Measurements from ENCODE around the gene ATCAY.
A peak's percentile ranks its signal among the peaks of the same experiment; 100 is the strongest.
"Not testable (repeated sequence)": the region's sequence is repeated elsewhere in the genome, so short reads cannot be mapped to it uniquely, and the experiment has no call there.

The ATCAY gene

GRCh38 chr19:3949997-3950859, 69.7 kb downstream of the ATCAY start:
- no peak for DNase-seq

DNA sequence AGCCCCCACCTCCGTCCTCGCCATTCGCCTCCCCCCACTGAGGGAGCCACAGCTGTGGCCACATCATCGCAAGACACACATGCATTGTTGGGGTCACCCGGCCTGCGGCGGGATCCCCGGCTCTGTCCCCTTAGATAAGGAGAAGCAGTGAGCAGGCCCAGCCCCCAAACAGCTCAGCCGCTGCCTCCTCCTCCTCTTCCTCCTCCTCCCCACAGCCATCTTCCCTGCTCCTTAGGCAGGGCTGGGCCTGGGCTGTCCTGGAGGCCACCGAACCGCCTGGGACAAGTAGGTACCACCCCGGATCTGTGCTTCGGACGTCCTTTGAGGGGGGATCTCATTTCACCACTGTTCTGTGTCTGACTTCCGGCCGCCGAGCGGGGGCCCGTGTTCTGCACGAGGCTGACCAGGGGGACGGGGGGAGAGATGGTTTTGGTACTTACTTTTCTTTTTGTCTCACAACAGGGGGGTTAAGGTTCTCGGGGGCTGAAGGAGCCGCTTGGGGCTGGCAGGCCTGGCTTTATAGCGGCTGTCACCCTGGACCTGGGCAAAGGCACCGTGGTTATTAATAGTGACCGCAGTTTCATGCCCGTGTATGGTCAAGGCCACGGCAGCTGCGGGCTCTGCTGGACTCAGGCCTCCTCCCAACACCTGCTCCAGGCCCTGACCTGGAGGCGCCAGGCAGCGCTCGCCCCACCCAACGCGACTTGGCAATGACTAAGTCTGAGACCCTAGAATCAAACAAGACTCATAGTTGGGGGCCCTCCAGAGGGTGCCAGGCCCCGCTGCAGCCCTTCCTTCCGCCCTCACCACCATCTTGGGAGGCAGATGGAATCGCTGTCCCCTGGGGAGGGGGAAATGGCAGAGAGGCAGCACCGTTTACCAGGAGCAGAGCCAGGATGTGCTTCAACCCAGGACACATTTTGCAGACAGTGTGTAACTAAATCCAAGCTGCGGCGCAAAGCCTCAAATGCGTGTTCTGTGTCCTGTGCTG, 70.7 kb downstream of the ATCAY start:
- peak; percentile 21 for DNase-seq

DNA sequence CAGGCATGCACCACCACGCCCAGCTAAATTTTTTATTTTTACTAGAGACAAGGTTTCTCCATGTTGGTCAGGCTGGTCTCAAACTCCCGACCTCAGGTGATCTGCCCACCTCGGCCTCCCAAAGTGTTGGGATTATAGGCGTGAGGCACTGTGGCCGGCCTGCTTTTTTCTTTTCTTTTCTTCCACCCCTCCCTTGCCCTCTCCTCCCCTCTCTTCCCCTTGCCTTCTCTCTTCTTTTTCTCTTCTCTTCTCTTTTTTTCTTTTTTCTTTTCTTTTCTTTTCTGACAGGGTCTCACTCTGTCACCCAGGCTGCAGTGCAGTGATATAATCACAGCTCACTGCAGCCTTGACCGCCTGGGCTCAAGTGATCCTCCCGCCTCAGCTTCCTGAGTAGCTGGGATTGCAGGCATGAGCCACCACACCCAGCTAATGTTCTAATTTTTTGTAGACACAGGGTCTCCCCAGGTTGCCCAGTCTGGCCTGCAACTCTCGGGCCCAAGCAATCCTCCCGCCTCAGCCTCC, 72.3 kb downstream of the ATCAY start:
- not testable (repeated sequence) for DNase-seq

DNA sequence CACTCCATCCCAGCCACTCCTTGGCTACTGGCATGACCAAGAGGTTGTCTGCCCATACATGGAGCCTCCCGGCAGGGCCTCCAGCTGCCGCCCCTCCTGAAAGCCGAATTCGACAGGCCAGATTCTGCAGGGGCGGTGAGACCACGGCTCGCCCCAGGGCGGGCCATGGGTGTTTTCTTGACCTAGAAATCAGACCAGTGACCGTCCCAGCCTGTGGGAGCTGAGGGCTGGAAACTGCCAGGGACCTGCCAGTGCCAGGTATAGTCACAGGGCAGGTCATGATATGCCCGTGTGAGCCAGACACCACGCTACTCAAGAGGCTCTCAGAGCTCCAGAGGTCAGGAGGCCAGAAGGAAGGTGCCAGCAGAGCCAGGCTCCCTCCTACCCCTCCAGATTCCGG, 73.6 kb downstream of the ATCAY start:
- no peak for DNase-seq

DNA sequence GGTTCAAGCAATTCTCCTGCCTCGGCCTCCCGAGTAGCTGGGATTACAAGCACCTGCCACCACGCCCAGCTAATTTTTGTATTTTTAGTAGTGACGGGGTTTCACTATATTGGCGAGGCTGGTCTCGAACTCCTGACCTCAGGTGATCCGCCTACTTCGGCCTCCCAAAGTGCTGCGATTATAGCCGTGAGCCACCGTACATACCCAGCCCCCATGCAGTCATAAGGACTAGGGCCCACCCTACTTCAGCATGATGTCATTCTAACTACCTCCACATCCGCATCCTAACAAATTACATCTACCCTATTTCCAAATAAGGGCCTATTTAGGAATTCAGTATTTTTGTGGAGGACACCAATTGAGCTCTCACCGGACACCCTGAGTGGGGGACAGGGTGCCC, 74.8 kb downstream of the ATCAY start:
- DNase-seq, result not testable (repeated sequence)

- no peak for DNase-seq
Measured at GRCh38 chr19:3955688-3956087, 75.2 kb downstream of the ATCAY start.

GRCh38 chr19:3958836-3959765, 78.6 kb downstream of the ATCAY start:
- no peak for DNase-seq

GRCh38 chr19:3959766-3960131, 79.3 kb downstream of the ATCAY start:
- DNase-seq, result no peak

GRCh38 chr19:3961007-3961406, 80.5 kb downstream of the ATCAY start:
- no peak for DNase-seq

DNA sequence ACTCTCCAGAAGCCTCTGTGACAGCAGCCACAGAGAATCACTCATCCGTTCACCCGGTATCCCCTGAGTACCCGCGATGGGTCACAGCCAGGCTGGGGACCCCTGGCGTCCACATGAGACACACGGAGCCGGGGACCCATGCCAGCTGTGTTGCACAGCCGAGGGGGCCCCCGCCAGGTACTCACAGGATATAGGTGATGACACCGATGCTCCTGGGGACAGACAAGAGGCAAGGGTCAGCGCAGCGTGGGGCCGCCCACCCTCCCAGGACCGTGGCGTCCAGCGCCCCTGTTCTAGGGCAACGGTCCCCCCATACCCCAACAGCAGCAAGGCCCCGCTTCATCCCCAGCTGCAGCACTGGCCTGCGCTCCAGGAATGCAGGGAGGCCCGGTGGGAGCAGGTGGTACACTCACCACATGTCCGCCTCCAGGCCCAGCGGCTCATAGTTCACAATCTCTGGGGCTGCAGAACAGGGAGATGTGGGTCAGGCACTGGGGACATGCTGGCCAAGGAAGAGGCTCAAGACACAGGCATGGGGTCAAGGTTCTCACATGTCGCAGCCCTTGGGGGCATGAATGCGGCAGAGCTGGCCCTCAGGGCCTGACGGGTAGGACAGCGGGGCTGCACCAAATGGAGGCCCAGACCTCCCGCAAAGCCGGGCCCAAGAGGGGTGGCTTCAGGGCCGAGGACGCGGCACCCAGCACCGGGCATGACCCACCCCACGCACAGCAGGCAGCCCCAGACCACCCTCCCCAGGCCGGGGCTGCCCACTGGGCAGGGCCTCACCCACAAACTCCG, 83.2 kb downstream of the ATCAY start:
- DNase-seq, result no peak

GRCh38 chr19:3964256-3965194, 84.0 kb downstream of the ATCAY start:
- DNase-seq, result no peak

DNA sequence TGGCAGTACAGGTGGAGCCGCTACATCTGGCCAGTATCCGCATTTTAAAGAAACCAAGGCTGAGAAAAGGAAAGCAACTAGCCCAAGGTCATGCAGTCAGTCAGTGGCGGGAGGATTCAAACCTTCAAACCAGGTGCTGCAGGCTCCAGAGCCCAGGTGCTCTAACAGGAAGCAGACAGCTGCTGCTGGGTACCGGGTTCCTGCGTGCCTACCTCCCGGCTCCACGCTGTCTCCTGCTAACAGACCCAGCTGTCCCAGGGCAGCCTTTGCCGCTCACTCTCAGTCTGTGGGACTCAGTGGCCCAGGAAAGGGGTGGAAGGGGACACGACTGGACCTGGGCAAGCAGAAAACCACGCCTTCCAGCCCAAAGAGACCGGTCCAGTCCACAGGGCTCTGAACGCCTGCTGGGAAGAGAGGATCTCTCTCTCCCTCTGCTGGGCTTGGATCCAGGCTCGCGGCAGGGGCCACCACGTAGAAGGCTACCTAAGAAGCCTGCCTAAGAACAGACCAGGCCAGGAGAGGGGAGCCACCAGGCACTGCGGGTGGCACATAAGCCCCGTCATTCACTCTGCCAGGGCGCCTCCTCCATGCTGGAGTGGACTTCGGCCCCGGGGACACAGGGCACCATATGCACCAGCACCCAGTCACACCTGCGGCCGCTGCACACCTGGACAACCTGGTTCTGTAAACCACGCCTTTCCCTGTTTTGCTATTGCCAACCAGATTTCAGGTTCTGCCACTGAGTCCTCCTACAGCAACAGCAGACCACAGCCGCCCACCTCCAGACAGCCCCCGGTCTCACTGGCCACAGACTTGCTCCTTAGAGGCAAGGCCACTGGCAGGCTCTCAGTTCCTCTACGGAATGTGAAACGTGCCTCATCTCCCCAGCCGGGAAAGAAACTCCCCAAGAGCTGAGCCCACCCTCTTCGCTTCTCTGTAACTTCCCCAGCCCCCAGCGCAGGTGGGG, 85.8 kb downstream of the ATCAY start:
- no peak for DNase-seq

- DNase-seq, result not testable (repeated sequence)
Measured at GRCh38 chr19:3967983-3968382, 87.5 kb downstream of the ATCAY start.

GRCh38 chr19:3968556-3969434, 88.3 kb downstream of the ATCAY start:
- peak; percentile 95 for DNase-seq

DNA sequence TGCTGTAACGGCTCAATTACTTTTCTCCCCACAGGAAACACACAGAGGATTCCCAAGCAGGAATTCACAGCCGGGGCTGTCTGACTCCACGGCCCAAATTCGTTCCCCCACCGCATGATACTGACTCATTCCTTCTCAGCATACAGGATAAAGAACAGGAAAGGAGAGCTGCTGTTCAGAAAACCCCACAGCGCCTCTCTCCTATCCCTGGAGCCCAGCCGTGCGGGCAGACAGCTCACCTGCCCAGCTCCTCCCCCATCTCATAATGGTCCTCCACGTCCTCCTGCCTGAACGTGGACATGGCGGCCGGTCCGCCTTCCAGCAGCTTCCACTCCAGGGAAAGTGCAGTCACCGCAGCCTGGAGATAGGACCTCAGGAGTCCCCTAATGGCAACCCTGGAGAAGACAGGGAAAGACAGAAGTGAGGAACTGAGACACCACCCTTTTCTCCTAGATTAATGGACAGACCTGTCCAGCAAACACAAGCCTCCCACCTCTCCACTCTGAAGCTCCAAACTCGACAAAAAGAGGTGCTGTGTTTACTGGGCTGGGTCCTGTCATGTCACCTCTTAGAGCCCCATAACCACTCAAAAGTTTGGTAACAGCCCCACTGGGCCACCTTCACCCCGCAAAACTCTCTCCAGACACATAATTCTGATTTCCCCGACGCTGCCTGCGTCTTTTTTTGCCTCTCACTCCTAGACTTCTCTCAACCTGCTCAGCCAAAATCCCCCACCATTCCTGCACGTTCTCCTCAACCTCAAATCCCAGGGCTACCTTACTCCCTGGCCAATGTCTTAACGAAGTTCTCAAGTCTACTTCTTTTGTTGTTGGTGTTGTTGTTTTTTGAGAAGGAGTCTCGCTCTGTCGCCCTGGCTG, 89.2 kb downstream of the ATCAY start:
- peak; percentile 42 for DNase-seq

GRCh38 chr19:3970313-3970807, 89.9 kb downstream of the ATCAY start:
- peak; percentile 40 for DNase-seq

All from eye (tissue), 1 donor.